Hair follicular keratinocyte (primary cell): ENCODE data around the gene PIH1D2. TPM values are rescaled to one million over a fixed set of nuclear protein-coding genes. Genes with fewer than 3 reads are reported as not detected.

Experiments used
- total RNA-seq: library from RNA; depleted of rRNA; stranded (reverse); fragments of >200 nt; gene quantifications from 2 replicates; pipeline ENCODE4 v1.2.3, GENCODE V29; 2015

Gene PIH1D2, protein sequence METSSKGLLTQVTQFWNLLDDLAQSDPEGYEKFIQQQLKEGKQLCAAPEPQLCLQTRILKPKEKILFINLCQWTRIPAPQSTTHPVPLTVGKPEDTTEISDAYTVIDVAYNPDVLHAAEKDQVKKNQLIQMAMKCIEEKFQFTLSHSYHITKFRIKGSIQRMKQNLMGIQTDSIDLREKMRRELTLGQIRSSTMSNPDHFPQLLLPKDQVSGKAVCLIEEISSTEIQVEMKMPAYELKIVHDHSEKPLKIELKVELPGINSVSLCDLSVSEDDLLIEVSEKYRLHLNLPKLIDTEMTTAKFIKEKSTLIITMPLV
- total RNA-seq = 0.39 and 1.3 TPM in 2 replicates

DNA sequence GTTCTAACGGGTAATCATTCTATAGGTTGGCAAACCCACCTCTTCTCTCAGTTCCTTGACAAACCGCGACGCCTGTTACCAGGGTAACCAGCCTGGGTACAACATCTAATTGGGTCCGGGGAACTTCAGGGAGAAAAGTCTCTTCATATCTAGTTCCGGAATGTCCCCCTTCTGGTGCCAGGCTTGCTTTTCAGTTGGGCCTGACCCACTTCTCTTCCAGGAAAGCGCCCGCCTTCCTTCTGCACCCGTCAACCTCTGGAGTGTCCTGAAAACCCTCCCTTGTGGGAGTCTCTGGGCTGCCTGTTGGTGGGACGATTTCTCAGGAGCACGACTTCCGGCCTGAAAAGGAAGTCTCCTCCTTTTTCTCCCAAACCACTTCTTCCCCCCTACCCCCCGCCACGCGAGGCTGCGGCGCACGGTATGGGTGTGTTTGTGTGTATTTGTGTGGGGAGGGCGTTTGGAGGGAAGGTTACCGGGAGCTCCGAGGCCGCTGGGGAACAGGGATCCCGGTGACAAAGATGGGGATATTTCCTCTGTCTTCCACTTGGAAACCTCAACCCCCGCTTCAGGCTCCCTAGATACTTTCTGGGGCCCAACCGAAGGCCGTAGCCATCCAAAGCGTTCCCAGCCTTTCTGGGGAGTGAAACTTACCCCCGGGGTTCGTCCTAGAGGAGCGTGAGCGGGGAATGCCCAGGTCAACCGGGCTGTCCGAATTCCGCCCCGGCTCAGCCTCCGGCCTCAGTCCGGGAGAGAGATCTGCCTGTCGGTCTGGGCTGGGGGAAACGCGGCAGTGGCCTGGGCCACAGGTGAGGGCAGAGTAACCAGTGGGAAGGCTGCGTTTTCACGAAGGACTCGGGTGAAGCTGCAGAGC lies at the start of gene PIH1D2, which contains the start of gene NKAPD1:
PIH1D2 (minus strand) TSS at position 77 of the 871 bp plus-strand sequence. CDS start 843 bp downstream, outside the sequence.
NKAPD1 (plus strand) TSS at position 359 of the 871 bp plus-strand sequence. CDS start 1,276 bp downstream, outside the sequence.

DNA sequence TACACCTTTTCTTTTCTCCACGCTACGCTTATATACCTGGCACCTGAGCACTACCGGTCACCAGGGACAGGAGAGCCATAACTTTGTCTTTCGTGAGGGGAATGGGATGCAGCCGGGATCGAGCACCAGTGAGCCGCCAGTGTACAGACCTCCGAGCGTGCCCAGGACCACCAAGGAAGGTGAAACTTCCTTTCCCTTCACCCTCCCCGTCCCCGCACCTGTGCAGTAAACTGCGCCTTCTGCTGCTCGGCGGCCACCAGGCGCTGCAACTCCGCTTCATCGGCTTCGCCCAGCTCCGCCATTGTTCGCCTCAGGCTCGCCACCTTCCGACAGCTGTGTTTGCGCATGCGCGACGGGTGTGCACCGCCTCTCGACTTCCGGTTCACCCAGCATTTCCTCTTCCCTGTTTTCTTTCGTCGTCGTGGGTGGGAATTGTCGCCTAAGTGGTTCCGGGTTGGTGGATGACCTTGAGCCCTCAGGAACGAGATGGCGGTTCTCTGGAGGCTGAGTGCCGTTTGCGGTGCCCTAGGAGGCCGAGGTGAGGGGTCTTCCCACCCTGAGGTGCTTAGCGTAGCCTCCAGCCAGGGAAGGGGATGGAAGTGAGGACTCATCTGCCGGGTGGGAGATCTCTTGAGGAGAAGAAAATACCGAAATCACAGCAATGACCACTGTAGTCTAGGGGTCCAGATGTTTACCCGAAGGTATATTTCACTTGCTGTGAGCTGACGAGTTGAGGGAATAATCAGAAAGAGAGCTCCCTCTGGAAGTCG lies 12.8 kb upstream of the PIH1D2 start, which contains the start of the genes SDHD and TIMM8B:
SDHD (plus strand) TSS at position 452 of the 770 bp plus-strand sequence; CDS start at position 487, 35 bp downstream.
TIMM8B (minus strand) TSS at position 335 of the 770 bp plus-strand sequence; CDS start at position 302, 33 bp downstream.

DNA sequence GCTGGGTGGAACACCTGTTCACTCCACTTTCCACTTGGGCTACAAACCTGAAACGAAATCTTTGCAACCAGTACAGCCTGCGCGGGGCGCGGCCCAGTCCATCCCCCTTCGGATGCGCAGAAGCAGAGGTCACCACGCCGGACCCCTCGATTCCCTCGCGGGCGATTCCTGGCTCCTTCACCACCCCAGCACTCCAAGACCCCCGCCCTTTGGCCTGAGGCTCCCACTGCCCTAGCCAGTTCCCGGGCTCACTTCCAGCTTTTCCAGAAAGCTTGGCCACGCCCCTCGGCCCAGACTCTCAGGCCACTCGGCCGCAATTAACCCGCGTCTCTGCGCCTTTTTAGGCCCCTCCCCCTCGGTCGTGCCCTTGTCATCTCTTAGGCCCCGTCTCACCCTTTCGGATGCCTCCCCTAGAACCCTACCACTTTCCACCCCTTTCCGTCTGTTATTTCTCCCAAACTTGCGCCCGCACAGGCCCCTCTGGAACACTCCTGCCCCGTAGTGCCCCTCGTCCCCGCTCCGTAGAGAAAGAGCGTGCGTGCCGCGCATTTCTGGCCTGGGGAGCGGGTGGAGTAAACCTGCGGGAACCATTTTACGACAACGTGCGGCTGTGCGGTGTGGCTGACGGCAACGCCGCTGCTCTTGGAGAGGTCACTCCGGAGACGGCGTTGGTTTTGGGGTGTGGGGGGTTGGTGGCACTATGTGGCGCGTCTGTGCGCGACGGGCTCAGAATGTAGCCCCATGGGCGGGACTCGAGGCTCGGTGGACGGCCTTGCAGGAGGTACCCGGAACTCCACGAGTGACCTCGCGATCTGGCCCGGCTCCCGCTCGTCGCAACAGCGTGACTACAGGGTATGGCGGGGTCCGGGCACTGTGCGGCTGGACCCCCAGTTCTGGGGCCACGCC lies 48.8 kb downstream of the PIH1D2 start, which contains the start of gene DLAT:
DLAT (plus strand) TSS at position 636 of the 906 bp plus-strand sequence; CDS start at position 701, 65 bp downstream.

Other genes with a start within 250 kb of the PIH1D2 start
- 26.5 and 30.0 TPM in 2 replicates for gene ALG9, start 202.4 kb downstream of the PIH1D2 start, total RNA-seq
- 3.0 and 6.0 TPM in 2 replicates for gene FDXACB1, start 194.9 kb downstream of the PIH1D2 start, total RNA-seq
- gene CFAP68, start 194.5 kb downstream of the PIH1D2 start, total RNA-seq = 16.4 and 29.9 TPM in 2 replicates
- 2.8 and 6.6 TPM in 2 replicates for gene CRYAB, start 162.2 kb downstream of the PIH1D2 start, total RNA-seq
- not detected in 2 replicates for gene HSPB2, start 161.3 kb downstream of the PIH1D2 start, total RNA-seq
- 1.2 TPM in 1 of 2 replicates, not detected in the other for gene C11orf52, start 155.1 kb downstream of the PIH1D2 start, total RNA-seq
- 7.3 and 7.8 TPM in 2 replicates for gene DIXDC1, start 136.7 kb downstream of the PIH1D2 start, total RNA-seq
- gene DLAT, start 48.6 kb downstream of the PIH1D2 start, total RNA-seq = 33.7 and 38.3 TPM in 2 replicates
- 11.1 and 14.9 TPM in 2 replicates for gene NKAPD1, start 282 bp upstream of the PIH1D2 start, total RNA-seq
- gene TIMM8B, start 12.7 kb upstream of the PIH1D2 start, total RNA-seq = 30.9 and 42.5 TPM in 2 replicates
- gene SDHD, start 12.9 kb upstream of the PIH1D2 start, total RNA-seq = 86.8 and 103 TPM in 2 replicates
- 31.6 and 49.2 TPM in 2 replicates for gene IL18, start 90.1 kb upstream of the PIH1D2 start, total RNA-seq
- not detected in 2 replicates for gene TEX12, start 93.4 kb upstream of the PIH1D2 start, total RNA-seq
- gene BCO2, start 101.5 kb upstream of the PIH1D2 start, total RNA-seq = 0.80 and 3.7 TPM in 2 replicates
- gene PTS, start 152.4 kb upstream of the PIH1D2 start, total RNA-seq = 48.8 and 78.2 TPM in 2 replicates
- not detected in 2 replicates for gene PLET1, start 186.8 kb upstream of the PIH1D2 start, total RNA-seq